VCaP (cell line): Measurements from ENCODE around the gene NDUFA9.

Experiments
- H3K27ac ChIP-seq: fragments of 450-650 bp; 2 replicates; pipeline ENCODE4 v1.5.1; 2017
- CTCF ChIP-seq: fragments of 450-650 bp; conservative IDR thresholded peaks from 2 replicates; pipeline ENCODE4 v1.5.1; 2017; ENCODE audit warnings: mild to moderate bottlenecking, moderate library complexity

The NDUFA9 gene

DNA sequence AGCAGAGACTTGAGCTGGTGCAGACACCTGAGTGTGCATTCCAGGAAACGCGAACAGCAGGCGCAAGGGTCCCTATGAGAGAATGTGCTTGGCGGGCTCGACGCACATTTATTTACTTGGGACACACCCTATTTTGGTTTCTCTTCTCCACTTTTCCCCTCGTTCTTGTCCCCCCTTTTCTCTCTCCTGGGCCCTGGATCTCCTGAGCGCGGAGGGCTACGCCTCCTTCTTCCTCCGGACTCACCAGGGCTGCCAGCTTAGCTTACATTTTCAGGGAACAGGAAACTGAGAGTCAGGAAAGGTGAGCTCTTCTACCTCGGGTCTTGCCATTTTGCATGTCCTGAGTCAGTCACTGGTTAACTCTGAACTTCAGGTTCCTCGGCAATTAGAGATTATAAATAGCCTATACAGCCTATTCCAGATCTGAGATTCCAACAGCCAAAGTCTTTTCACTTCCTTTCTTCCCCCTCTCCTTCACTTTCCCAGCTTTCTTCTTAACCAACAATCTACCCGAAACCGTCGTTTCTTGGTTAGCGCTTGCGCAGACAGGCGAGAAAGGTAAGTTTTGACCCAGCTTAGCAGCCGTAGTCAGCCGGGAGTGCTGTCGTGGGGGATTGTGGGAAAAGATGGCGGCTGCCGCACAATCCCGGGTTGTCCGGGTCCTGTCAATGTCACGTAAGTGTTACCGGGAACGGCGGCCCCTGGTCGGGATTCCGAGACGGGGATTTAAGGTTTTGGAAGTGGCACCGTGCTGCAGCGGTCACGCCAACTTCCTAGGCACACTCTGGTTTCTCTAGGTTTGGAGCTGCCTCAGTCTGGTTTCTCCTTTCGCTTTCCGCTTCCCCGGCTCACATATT lies at the start of gene NDUFA9, which contains the start of gene AKAP3:
NDUFA9 (plus strand) TSS at position 614 of the 857 bp plus-strand sequence; CDS start at position 627, 13 bp downstream.
AKAP3 (minus strand) TSS at position 551 of the 857 bp plus-strand sequence. CDS start 10,855 bp downstream, outside the sequence.
- peak within 1 kb of the TSS; percentile 87 for H3K27ac ChIP-seq
- no peak for TF ChIP-seq CTCF

- TF ChIP-seq CTCF = no peak
- H3K27ac ChIP-seq = no peak overlapping the region
These were observed 45.5 kb upstream of the NDUFA9 start for GRCh38 chr12:4603421-4603820.

DNA sequence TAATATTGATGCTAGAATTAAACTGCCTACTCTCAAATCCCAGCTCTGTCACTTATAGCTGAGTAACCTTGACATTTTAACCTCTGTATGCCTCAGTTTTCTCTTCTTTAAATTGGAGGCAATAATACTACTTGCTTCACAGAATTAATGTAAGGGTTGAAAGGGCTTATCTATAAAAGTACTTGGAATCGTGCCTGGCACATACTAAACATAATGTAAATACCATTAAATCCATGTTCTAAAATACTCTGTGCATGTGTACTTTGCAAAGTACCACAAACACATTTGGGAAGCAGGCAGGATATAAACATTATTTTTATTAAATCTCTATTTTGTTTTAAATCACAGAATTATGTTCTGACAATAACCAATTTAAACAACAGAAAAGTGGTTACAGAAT lies 45.0 kb upstream of the NDUFA9 start:
- TF ChIP-seq CTCF = no peak
- no peak overlapping the region for H3K27ac ChIP-seq

GRCh38 chr12:4604684-4605193 lies 44.2 kb upstream of the NDUFA9 start:
- peak; percentile 97 for TF ChIP-seq CTCF
- peak overlapping the region; percentile 57 for H3K27ac ChIP-seq

- no peak for TF ChIP-seq CTCF
- no peak overlapping the region for H3K27ac ChIP-seq
These were observed 41.9 kb upstream of the NDUFA9 start for GRCh38 chr12:4607056-4607455.

GRCh38 chr12:4609071-4609470 lies 39.8 kb upstream of the NDUFA9 start:
- TF ChIP-seq CTCF = no peak

DNA sequence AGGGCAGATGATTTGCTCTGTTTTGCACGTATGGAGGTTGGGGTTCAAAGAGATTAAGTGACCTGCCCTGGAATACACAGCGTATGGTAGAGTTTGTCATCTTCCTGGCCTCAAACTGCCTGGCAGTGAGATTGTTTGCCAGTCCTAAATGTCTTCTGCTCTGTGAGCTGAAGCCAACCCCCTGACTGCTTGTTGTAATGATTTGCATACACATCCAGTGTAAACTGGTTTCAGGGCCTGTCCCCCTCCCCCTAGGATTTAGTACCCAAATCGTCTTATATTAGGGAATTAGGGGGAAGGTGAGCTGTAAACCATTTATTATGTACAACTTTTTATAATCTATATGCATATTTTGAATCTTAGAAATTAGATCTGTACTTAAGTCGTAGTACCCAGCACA lies 38.4 kb upstream of the NDUFA9 start:
- no peak for TF ChIP-seq CTCF
- no peak overlapping the region for H3K27ac ChIP-seq

More at GRCh38 chr12:4609071-4609470, 39.8 kb upstream of the NDUFA9 start:
- H3K27ac ChIP-seq = no peak overlapping the region
